Upper lobe of left lung (tissue), 4 donors: ENCODE data around the gene CDKAL1.

Source experiments
- EP300 ChIP-seq, 4 donors: sonication (generic); formaldehyde crosslinking; IDR thresholded peaks; one replicate each; pipeline ENCODE4 v1.5.1; 2017; ENCODE audit warnings: antibody characterized with exemption in 4 of 4, control low read depth in 2 of 4
- POLR2A ChIP-seq, 4 donors: fragments of 450-650 bp; IDR thresholded peaks; one replicate each; pipeline ENCODE4 v1.5.1; 2016 to 2017; ENCODE audit warnings: antibody characterized with exemption in 4 of 4, mild to moderate bottlenecking in 2 of 4
- POLR2AphosphoS5 ChIP-seq, 2 donors: sonication (generic); formaldehyde crosslinking; IDR thresholded peaks; one replicate each; pipeline ENCODE4 v1.5.1; 2017; ENCODE audit warnings: antibody characterized with exemption in 2 of 2
- TF ChIP-seq, protein P1 (sequence below), 6 experiments: fragments of 450-650 bp in 4 of 6; fragments of 200-600 bp in 2 of 6; sonication (generic) in 2 of 6; IDR thresholded peaks; one replicate each; pipeline ENCODE4 v1.5.1; 2016 to 2019; ENCODE audit warnings: antibody characterized with exemption in 6 of 6

DNA sequence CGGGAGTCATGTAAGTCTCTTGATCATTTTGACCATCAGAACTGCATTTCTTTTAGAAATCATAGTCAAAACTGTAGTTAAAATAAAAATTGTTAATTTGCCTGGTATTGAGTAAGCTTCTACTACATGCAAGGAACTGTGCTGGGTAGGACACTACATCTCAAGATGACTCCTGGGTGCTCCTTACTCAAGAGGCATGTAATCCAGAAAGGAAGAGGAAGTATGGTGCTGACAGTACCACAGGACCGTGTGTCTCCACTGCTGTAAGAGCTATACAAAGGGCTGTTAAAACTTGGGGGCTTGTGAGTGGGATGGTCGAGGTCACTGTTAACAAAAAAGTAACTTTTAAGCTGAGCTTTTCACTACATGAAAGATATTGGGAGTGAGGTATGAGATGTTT lies 551.0 kb downstream of the CDKAL1 start:
- TF ChIP-seq, protein P1, sequence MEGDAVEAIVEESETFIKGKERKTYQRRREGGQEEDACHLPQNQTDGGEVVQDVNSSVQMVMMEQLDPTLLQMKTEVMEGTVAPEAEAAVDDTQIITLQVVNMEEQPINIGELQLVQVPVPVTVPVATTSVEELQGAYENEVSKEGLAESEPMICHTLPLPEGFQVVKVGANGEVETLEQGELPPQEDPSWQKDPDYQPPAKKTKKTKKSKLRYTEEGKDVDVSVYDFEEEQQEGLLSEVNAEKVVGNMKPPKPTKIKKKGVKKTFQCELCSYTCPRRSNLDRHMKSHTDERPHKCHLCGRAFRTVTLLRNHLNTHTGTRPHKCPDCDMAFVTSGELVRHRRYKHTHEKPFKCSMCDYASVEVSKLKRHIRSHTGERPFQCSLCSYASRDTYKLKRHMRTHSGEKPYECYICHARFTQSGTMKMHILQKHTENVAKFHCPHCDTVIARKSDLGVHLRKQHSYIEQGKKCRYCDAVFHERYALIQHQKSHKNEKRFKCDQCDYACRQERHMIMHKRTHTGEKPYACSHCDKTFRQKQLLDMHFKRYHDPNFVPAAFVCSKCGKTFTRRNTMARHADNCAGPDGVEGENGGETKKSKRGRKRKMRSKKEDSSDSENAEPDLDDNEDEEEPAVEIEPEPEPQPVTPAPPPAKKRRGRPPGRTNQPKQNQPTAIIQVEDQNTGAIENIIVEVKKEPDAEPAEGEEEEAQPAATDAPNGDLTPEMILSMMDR (IDR thresholded peaks at IDR 0.05) = no peak
- TF ChIP-seq POLR2AphosphoS5 (IDR thresholded peaks at IDR 0.05) = no peak
- no peak for TF ChIP-seq EP300 (IDR thresholded peaks at IDR 0.05)
- no peak for TF ChIP-seq POLR2A (IDR thresholded peaks at IDR 0.05)
